GM06990 (cell line): Measurements from ENCODE around the gene SRSF10.
A peak's percentile ranks its signal among the peaks of the same experiment; 100 is the strongest.

Source experiments
- DNase-seq: peaks from one replicate; pipeline ENCODE4 v3.0.0-alpha.2; 2011; ENCODE audit not compliant: insufficient read length; ENCODE audit errors: extremely low read depth
- H3K27me3 ChIP-seq: replicated peaks from 2 replicates; pipeline ENCODE4 v1.6.0; 2011; ENCODE audit warnings: low read length; ENCODE audit not compliant: control insufficient read depth, insufficient read depth
- H3K36me3 ChIP-seq: 2 replicates; pipeline ENCODE4 v1.5.1; 2011; ENCODE audit warnings: low read length; ENCODE audit not compliant: control insufficient read depth, insufficient read depth
- H3K4me3 ChIP-seq: replicated peaks from 2 replicates; pipeline ENCODE4 v1.5.1; 2011; ENCODE audit warnings: low read depth, mild to moderate bottlenecking, control low read depth, low read length
- TF ChIP-seq, protein P1 (sequence below): IDR thresholded peaks from 2 replicates; pipeline ENCODE4 v1.5.1; 2011; ENCODE audit warnings: low read length, control low read depth, mild to moderate bottlenecking, inconsistent platforms; ENCODE audit not compliant: insufficient read depth, poor library complexity, severe bottlenecking

The SRSF10 gene

DNA sequence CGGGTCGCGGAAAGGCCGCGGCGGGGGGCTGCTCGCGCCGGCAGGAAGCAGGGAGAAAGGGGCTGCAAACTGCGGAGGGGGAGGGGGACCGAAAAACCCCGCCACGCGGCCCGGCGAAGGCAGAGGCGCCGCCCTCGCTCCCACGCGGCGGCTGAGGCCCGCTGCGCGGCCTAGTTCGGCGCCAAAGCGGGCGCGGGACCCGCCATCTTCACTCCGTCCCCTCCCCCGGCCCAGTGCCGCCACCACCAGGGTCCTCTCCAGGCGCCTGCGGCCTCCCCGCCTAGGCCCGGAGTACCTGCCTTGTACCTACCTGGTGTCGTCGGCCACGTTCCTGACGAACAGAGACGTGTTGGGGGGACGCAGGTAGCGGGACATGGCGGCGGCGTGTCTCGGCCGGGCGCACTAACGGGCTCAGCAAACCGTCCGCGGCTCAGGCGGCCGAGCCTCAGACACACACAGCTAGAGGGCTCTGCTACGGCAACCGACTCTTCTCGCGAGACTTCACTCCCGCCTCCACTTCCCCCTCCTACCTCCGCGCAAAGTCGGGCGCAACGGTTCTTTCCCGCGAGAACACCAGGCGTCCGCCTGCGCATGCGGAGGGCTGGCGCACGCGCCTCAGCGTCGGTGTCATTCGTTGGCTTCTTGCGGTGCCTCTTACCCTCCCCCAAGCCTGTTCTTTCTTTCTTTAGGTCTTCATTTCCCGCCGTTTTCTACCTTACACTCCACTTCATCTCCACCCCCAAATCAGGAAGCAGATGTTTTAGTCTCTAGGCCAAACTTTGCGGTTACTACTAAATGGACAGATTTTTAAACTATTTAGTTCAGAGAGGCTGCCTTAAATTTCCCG lies at the start of gene SRSF10:
TSS of gene SRSF10 (minus strand) at position 447 of the 847 bp plus-strand sequence. CDS start at position 375, 72 bp downstream.
- TF ChIP-seq, protein P1, sequence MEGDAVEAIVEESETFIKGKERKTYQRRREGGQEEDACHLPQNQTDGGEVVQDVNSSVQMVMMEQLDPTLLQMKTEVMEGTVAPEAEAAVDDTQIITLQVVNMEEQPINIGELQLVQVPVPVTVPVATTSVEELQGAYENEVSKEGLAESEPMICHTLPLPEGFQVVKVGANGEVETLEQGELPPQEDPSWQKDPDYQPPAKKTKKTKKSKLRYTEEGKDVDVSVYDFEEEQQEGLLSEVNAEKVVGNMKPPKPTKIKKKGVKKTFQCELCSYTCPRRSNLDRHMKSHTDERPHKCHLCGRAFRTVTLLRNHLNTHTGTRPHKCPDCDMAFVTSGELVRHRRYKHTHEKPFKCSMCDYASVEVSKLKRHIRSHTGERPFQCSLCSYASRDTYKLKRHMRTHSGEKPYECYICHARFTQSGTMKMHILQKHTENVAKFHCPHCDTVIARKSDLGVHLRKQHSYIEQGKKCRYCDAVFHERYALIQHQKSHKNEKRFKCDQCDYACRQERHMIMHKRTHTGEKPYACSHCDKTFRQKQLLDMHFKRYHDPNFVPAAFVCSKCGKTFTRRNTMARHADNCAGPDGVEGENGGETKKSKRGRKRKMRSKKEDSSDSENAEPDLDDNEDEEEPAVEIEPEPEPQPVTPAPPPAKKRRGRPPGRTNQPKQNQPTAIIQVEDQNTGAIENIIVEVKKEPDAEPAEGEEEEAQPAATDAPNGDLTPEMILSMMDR = peak; percentile 39
- peak; percentile 100 for DNase-seq
- no peaks in the 10 kb centered on the region for H3K27me3 ChIP-seq
- peaks cover 2% of the 10 kb centered on the region for H3K36me3 ChIP-seq
- peak within 1 kb of the TSS; percentile 98 for H3K4me3 ChIP-seq

DNA sequence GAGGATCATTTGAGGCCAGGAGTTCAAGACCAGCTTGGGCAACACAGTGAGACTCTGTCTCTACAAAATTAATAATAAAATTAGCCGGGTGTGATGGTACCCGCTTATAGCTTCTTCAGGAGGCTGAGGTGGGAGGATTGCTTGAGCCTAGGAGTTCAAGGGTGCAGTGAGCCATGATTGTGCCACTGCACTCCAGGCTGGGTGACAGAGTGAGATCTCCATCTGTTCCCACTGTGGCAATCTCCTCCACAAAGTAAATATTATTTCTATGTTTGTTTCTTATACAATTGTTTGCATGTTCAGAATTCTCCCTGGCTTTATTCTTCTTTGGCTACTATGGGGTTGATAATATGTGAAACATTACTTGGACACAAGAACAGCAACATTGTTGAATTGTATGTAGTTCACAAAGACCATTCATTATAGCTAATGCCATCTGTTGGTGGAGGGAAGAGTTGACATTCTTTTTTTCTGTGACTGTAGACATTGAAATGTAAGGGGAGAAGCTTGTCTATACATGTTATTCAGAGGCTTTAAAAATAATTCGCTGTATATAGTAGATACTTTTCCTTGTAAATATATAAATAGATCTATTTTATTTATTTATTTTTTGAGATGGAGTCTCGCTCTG lies 47.8 kb upstream of the SRSF10 start:
- no peaks in the 10 kb centered on the region for H3K27me3 ChIP-seq
- no peaks in the 10 kb centered on the region for H3K36me3 ChIP-seq
- DNase-seq = no peak
- TF ChIP-seq, protein P1 = peak; percentile 61
- no peak overlapping the region for H3K4me3 ChIP-seq

DNA sequence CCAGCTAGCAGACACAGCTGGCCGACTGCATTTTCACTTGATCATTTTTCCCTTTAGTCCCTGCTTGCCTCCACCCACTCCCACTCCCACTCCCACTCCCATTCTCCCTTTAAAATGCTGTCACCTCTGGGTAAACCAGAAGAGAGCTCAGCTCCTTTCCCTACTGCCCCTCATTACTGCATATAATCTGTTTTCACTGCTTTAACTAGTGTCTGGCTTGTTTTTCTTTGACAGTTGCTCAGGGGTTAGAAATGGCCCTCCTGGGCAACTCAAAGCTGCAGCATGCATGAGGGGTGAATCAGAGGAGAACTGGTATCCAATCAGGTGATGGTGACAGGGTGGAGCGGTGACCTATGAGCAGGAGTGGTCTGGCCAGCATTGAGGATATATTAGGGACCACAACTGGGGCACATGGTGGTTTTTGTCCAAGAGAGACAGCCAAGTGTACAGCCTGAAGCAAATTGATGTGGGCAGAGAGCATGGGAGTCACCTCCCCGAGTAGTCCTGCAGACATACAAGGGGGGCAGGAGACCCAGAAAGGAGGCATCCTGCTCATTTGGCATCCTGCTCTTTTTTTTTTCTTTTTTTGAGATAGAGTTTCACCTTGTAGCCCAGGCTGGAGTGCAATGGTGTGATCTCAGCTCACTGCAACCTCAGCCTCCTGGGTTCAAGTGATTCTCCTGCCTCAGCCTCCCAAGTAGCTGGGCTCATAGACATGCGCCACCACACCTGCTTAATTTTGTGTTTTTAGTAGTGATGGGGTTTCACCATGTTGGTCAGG lies 42.6 kb upstream of the SRSF10 start:
- Histone ChIP-seq H3K36me3 (no peaks in the 10 kb centered on the region), H3K27me3 (no peaks in the 10 kb centered on the region), H3K4me3 (no peak overlapping the region)
- TF ChIP-seq, protein P1 = no peak
- DNase-seq = no peak

DNA sequence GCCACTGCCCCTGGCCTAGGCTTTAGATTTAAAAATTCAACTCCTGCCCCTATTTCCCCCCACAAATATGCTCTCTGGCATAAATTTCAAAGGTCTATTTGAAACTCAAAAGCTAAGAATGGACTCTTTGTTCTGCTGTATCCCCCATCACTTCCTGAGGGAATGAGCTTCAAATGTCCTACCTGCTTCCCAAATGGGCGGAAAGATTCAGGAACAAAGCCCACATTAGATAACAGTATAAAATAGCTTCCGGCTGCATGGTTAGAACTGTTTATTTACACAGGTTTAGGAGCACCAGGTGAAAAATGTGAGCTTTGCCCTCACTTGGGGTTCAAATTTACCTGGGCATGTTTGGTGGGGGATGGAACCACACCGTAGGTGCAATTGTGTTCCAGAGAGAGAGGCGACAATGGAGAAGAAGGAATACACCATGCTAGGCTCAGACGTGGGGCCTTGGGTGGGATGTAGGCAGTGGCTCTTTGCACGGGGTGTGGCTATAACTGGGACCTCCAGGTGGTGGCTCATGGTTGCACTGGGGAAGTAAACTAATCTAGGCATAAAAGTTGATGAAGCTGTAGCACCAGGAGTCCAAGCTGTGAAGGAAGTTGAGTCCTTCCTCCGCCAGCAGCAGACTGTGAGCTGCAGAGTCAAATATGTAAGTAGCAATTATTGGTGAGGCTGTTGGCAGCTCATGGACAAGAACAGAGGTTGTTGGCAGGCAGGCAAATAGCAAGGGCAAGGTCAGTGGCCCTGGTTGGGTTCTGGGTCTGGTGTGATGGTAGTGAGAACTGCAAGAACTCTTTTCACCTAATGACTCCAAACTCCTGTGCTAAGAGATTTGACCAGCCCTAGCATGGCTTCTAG lies 41.5 kb upstream of the SRSF10 start:
- DNase-seq = no peak
- TF ChIP-seq, protein P1 = no peak
- H3K36me3 ChIP-seq = no peaks in the 10 kb centered on the region
- no peaks in the 10 kb centered on the region for H3K27me3 ChIP-seq
- H3K4me3 ChIP-seq = no peak overlapping the region

DNA sequence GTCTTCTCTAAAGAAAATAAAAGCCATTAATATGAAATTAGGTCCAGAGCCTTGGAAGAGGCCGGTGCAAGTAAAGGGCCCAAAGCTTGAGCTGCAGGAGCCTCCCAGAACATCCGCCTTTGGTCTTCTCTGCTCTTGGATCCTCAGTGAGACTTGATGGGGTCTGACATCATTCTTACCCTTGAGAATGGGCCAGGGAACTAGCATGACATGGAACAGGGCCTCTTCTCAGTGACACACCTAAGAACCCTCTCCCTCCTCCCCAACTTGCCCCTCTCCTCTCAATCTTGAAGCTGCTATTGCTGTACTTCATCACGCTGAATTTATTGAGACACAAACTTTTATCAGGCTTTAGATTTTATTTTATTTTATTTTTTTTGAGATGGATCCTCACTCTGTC lies 40.3 kb upstream of the SRSF10 start:
- H3K27me3 ChIP-seq = no peaks in the 10 kb centered on the region
- no peaks in the 10 kb centered on the region for H3K36me3 ChIP-seq
- DNase-seq = no peak
- TF ChIP-seq, protein P1 = no peak
- no peak overlapping the region for H3K4me3 ChIP-seq
